SK-N-SH treated with all-trans-retinoic acid at 6 μM for 48 hours (cell line): ENCODE results near the gene RASA2.

ENCODE experiments used
- ATAC-seq: fragments of 200-7000 bp; cut with Tn5 transposase; 3 replicates; pipeline ENCODE4 v1.9.1; 2020; ENCODE audit warnings: mild to moderate bottlenecking, moderate library complexity
- OSR1 ChIP-seq: fragments of 250-450 bp; sonication (Bioruptor Pico); IDR thresholded peaks from 2 replicates; pipeline ENCODE4 v1.8.0; 2022; ENCODE audit warnings: moderate library complexity, mild to moderate bottlenecking, inconsistent platforms
- PPARA ChIP-seq: fragments of 250-450 bp; sonication (Bioruptor Pico); IDR thresholded peaks from 2 replicates; pipeline ENCODE4 v1.5.0; 2020; ENCODE audit warnings: mild to moderate bottlenecking, borderline replicate concordance
- ZC3H10 ChIP-seq: fragments of 250-450 bp; sonication (Bioruptor Pico); IDR thresholded peaks from 2 replicates; pipeline ENCODE4 v1.5.1; 2021; ENCODE audit warnings: mild to moderate bottlenecking, moderate library complexity
- ZFP3 ChIP-seq: fragments of 250-450 bp; sonication (Bioruptor Pico); IDR thresholded peaks from 2 replicates; pipeline ENCODE4 v1.5.0; 2020; ENCODE audit warnings: mild to moderate bottlenecking, moderate library complexity
- ZNF70 ChIP-seq: fragments of 450-650 bp; formaldehyde crosslinking; IDR thresholded peaks from 2 replicates; pipeline ENCODE4 v1.5.0; 2020; ENCODE audit warnings: mild to moderate bottlenecking, moderate library complexity
- TF ChIP-seq, protein P1 (sequence below): fragments of 250-450 bp; sonication (Bioruptor Pico); IDR thresholded peaks from 2 replicates; pipeline ENCODE4 v1.8.0; 2020; ENCODE audit warnings: mild to moderate bottlenecking, moderate library complexity, borderline replicate concordance
- TF ChIP-seq, protein P2 (sequence below): fragments of 250-450 bp; sonication (Bioruptor Pico); IDR thresholded peaks from 2 replicates; pipeline ENCODE4 v1.5.1; 2020; ENCODE audit warnings: low read depth, mild to moderate bottlenecking, moderate library complexity
- TF ChIP-seq, protein P3 (sequence below): fragments of 250-450 bp; sonication (Bioruptor Pico); IDR thresholded peaks from 2 replicates; pipeline ENCODE4 v1.5.1; 2021; ENCODE audit warnings: mild to moderate bottlenecking, moderate library complexity

Gene RASA2

DNA sequence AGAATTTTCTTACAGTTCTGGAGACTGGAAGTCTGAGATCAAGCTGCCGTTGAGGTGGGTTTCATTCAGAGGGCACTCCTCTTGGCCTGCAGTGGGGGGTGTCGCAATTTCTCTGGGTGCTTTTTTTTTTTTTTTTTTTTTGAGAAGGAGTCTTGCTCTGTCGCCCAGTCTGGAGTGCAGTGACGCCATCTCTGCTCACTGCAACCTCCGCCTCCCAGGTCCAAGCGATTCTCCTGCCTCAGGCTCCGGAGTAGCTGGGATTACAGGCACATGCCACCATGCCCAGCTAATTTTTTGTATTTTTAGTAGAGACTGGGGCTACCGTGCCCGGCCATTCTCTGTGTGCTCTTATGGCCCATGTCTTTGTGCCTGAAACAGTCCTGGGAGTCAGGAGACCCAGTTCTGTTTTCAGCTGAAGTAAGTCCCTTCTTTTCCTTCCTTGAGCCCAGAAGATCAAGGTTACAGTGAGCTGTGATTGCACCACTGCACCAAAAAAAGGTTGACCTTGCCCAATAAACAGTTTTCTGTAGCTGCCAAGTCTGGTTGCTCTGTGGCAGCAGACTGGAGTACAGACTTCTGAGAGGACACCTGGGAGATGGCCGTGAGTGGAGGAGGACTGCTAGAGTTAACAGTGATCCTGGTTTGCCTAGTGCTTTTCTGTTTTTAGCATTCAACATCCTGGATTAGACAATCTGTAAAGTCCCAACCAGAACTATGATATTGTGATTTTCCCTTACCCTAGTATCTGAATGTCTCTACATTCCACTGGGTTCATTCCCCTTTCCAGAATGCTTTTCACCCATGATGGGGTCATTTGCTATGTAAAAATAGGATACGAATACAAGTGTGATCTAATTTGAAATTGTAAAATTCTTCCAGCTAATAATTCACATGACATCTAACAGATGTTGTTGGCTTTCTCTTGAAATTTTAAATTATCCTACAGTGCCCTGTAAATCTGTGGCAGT lies 174.7 kb downstream of the RASA2 start (continued):
- TF ChIP-seq, protein P1, sequence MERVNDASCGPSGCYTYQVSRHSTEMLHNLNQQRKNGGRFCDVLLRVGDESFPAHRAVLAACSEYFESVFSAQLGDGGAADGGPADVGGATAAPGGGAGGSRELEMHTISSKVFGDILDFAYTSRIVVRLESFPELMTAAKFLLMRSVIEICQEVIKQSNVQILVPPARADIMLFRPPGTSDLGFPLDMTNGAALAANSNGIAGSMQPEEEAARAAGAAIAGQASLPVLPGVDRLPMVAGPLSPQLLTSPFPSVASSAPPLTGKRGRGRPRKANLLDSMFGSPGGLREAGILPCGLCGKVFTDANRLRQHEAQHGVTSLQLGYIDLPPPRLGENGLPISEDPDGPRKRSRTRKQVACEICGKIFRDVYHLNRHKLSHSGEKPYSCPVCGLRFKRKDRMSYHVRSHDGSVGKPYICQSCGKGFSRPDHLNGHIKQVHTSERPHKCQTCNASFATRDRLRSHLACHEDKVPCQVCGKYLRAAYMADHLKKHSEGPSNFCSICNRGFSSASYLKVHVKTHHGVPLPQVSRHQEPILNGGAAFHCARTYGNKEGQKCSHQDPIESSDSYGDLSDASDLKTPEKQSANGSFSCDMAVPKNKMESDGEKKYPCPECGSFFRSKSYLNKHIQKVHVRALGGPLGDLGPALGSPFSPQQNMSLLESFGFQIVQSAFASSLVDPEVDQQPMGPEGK: no peak
- TF ChIP-seq ZNF70: no peak
- no peak for TF ChIP-seq OSR1 (CRISPR knock-in tag)
- TF ChIP-seq, protein P2, sequence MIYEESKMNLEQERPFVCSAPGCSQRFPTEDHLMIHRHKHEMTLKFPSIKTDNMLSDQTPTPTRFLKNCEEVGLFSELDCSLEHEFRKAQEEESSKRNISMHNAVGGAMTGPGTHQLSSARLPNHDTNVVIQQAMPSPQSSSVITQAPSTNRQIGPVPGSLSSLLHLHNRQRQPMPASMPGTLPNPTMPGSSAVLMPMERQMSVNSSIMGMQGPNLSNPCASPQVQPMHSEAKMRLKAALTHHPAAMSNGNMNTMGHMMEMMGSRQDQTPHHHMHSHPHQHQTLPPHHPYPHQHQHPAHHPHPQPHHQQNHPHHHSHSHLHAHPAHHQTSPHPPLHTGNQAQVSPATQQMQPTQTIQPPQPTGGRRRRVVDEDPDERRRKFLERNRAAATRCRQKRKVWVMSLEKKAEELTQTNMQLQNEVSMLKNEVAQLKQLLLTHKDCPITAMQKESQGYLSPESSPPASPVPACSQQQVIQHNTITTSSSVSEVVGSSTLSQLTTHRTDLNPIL (CRISPR knock-in tag): no peak
- TF ChIP-seq ZC3H10 (CRISPR knock-in tag): no peak

DNA sequence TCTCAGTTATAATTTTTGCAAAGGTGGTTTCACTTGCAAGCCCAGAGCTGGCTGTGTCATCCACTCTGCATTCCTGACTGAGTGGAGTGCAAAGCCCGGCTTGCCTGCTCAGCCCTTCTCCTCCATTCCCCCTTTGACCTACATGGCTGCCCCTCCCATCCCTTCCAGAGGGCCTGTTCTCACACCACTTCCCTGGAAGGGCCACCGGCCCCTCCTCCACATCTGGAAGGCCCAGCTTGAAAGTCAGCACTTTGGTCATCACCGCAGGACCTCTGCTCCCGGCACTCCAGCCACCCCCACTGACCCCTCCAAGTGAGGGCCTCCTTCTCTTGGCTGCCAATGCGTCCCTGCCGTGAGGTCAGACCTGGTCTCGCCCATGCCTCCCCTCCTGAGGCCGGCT lies 177.2 kb downstream of the RASA2 start:
- no peak for TF ChIP-seq ZFP3 (CRISPR knock-in tag)
- TF ChIP-seq, protein P3, sequence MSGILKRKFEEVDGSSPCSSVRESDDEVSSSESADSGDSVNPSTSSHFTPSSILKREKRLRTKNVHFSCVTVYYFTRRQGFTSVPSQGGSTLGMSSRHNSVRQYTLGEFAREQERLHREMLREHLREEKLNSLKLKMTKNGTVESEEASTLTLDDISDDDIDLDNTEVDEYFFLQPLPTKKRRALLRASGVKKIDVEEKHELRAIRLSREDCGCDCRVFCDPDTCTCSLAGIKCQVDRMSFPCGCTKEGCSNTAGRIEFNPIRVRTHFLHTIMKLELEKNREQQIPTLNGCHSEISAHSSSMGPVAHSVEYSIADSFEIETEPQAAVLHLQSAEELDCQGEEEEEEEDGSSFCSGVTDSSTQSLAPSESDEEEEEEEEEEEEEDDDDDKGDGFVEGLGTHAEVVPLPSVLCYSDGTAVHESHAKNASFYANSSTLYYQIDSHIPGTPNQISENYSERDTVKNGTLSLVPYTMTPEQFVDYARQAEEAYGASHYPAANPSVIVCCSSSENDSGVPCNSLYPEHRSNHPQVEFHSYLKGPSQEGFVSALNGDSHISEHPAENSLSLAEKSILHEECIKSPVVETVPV: no peak
- no peak for TF ChIP-seq PPARA (CRISPR knock-in tag)
- no peak for ATAC-seq
